GM21737 (cell line): ENCODE measurements around the gene ITM2C.

ENCODE experiments used
- ATAC-seq: cut with Tn5 transposase; IDR thresholded peaks from one replicate; pipeline ENCODE4 v1.9.1; 2021; ENCODE audit warnings: mild to moderate bottlenecking, moderate library complexity; ENCODE audit not compliant: unreplicated experiment

The ITM2C gene, protein sequence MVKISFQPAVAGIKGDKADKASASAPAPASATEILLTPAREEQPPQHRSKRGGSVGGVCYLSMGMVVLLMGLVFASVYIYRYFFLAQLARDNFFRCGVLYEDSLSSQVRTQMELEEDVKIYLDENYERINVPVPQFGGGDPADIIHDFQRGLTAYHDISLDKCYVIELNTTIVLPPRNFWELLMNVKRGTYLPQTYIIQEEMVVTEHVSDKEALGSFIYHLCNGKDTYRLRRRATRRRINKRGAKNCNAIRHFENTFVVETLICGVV

GRCh38 chr2:230864605-230865306 lies at the start of gene ITM2C:
Gene ITM2C (plus strand): TSS chr2:230864942. CDS start chr2:230865026, 84 bp downstream.
- peak; percentile 59 for ATAC-seq

DNA sequence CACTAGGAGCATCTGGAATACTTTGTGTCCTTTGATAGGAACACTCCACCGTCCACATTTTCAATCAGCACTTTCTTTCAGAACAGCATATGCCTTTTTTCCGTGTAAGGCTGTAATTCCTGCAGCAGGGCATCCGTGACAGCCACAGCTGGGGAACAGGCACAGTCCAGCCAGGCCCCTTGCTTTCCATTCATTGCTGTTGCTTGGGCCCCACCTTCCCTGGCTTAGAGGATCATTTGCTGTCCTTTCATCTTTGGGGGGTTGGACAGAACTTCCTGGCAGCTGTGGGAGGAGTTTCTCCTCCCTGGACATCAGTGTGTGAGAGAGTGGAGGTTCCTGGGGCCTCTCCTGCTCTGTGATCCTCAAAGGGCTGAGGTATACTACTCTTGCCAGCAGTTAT lies 49.7 kb upstream of the ITM2C start:
- ATAC-seq = no peak

GRCh38 chr2:230816735-230817134 lies 48.0 kb upstream of the ITM2C start:
- ATAC-seq = no peak

DNA sequence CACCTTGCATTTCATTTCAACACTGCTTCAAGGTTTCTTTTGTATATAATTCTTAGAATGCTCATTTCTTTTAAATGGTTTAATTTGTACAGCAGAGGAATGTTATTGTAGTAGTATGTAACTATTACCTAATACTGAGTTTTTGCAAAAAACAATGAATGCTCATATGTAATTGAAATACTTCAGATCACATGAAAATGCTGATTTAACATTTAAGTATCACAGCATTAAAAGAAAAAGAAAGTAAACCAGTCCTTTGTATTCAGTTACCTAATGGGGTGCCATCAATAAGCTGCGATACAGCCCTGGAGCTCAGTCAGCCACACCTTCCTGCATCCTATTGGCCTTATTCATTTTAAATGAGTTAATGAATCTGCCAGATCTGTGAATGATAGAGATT lies 45.3 kb upstream of the ITM2C start:
- no peak for ATAC-seq

DNA sequence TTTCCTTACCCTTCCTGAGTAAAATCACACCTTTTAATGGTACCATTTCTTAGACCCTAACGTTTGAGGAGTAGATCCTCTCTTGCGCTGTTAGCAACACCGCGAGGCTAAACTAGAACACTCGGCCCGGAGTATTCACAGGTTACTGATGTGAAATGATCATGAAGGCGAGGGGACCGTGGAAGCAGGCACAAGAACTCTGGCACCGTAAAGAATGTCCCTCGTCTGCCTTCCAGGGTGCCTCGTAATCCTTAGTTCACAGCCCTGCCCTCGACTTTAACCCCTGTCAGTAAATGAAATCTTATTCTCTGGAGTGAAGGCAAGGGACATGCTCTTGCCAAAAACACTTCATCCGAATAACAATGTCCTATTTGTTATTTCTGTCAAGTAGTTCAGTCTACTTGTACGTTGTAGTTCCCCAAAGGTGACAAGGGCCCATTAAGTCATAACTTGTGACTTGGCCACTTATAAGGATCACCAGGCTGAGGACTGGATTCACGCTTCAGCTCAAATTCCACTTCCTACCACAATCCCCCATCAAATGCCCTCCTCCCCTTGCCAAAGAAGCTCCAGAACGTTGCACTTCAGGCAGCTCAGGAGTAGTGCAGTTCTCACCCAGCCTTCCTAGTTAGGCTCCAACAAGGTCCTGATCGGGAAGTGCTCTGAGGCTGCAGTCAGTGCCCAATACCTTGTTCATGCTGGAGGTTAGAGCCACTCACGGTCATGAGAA lies 43.3 kb upstream of the ITM2C start:
- ATAC-seq = no peak

- no peak for ATAC-seq
These were observed 42.7 kb upstream of the ITM2C start for GRCh38 chr2:230821991-230822520.

GRCh38 chr2:230823264-230823964 lies 41.3 kb upstream of the ITM2C start:
- no peak for ATAC-seq

DNA sequence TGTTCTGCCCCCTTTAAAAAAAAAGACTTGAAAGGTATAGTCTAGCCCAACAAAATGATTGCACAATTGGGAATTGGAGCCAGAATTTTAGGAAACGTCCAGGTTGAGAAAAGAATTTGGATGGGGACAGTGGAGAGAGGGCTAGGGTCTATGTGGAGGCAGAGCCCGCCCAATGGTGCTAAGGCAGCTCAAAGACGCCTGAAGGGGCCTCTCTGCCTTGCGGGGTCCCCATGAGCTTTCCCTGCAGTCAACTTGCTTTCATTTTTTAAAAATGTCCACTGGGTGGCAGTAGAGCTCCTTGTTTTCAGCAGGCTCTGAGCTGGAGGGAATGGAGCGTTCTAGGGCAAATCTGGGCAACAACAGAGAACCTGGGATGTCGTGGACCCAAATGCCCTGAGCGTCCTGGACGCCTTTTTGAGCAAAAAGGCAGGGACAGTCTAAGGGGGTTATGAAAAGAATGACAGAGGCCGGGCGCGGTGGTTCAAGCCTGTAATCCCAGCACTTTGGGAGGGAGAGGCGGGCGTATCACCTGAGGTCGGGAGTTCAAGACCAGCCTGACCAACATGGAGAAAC lies 40.2 kb upstream of the ITM2C start:
- no peak for ATAC-seq

GRCh38 chr2:230825354-230825753 lies 39.4 kb upstream of the ITM2C start:
- ATAC-seq = no peak

DNA sequence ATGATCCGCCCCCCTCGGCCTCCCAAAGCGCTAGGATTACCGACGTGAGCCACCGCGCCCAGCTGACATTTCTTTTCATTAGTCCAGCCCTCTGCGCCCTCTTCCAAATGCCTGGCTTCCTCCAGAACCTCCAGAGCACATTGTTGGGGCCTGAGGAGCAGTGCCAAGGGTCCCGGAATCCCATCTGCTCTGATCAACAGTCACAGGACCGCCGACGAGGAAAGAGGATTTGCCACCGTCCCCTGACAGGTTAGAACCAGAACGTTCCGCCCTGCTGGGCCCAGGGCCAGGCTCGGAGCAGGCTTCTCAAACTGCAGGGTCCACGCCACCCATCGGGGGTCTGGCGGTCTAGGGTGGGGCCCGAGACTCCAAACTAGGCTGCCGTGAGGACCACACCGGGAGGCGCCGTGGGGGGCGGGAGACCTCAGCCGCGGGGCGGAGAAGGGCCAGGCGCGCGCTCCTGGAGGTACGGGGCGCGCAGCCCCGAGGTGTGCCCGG lies 36.9 kb upstream of the ITM2C start:
- no peak for ATAC-seq

- ATAC-seq = no peak
These were observed 36.3 kb upstream of the ITM2C start for GRCh38 chr2:230828272-230828961.

DNA sequence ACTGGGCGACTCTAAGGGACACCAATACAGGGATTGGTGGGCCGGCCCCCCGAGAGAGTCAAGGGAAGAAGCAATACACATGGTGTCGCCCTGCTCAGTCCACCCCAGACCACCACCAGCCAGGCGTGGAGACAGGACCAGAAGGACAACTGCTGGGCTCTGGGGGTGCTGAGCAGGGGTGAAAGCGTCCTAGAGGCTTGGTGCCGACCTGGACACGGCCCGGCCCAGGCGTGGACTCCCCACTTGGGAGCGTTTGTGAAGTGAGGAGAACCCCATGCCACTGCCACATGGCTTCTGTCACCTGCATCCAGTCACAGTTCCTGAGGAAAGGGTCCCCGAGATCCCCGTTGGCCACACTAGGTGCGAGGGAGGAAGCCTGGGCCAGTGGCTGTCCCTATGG lies 35.4 kb upstream of the ITM2C start:
- ATAC-seq = no peak

- ATAC-seq = no peak
These were observed 34.8 kb upstream of the ITM2C start for GRCh38 chr2:230829959-230830358.

DNA sequence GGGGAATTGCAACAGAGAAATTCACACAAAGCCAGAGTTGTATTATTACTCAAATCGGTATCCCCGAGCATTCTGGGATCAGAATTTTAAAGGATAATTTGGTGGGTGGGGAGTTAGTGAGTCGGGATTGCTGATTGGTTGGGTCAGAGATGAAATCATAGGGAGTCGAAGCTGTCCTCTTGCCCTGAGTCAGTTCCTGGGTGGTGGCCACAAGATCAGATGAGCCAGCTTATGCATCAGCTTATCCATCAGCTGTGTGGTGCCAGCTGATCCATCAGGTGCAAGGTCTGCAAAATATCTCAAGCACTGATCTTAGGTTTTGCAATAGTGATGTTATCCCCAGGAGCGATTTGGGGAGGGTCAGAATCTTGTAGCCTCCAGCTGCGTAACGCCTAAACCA lies 34.3 kb upstream of the ITM2C start:
- ATAC-seq = no peak

DNA sequence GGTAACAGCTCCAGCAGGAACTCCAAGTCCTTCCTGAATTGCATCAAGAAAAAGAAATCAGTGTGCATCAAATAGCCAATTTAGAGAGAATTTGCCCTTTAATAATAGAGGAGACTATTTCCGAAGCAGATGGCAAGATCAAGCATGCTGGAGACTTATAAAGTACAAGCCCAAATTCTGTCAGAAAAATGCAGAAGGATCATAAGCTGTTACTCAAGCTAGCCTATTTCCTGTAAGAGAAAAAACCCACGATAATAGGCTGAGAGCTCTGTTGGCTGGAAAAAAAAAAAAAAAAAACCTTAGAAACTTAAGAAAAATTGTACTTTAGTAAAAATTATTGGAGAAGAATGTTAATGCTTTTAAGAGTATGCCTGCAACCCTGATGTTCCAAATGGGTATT lies 24.4 kb upstream of the ITM2C start:
- ATAC-seq = no peak

DNA sequence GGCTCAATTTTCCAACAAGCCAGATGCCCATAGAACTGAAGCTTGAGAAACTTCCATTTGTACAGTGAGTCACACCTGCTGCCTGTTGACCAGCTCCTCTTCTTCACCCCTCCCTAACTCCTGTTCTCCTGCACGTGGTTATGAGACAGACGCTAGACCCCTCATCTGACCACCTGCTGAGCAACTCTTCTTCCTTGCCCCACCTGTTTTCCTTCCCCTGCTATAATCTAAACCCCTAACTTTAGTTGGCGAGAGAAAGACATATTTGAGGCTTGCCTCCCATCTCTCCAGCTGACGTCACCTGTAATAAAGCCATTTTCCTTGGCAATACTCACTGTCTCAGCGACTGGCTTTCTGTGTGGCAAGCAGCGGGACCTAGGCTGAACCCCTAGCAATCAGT lies 22.3 kb upstream of the ITM2C start:
- ATAC-seq = no peak

DNA sequence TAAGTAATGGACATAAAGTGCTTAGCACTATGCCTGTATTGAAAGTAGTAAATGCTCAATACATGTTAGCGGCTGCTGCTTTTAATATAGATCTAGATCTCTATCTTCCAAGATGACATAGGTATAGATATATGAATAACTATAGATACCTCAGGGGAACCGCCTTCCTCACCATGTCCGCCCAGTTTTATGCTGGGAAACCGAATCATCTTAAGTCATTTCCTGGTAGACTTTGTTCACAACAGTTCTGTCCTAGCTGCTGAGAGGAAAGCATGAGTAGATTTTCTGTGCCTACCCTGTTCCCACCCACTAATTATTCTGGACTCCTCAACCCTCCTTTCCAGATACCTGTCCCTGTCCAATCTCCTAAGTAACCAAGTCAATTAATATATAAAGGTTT lies 21.6 kb upstream of the ITM2C start:
- no peak for ATAC-seq

- no peak for ATAC-seq
These were observed 18.4 kb upstream of the ITM2C start for GRCh38 chr2:230846360-230846759.

DNA sequence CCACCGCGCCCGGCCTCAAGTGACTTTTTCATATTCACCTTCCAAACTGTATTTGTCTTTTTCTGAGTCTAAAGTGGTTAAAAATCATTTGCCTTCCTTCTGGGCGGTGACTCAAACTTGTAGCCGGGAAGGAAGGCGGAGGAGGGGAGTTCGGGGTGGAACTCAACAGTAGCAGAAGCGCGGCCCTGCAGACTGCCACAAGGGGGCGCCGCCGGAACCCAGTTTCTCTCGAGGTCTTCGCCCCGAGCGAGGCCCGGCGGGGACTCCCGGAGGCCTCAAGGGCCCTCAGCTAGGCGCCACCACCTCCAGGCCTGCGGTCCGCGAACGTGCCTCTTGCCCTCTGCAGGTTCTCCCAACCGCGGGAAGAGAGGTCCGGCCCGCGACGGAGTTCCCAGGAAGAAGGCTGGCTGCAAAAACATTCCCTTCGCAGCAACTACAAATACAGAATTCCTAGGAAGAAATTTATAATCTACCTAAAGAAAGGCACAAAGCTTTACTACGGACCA lies 16.8 kb upstream of the ITM2C start:
- peak; percentile 89 for ATAC-seq
